Breast epithelium (tissue), 3 donors: ENCODE data around the gene HAND2.

Source experiments
- POLR2A ChIP-seq: fragments of 450-650 bp; IDR thresholded peaks from one replicate; pipeline ENCODE4 v1.6.1; 2016; ENCODE audit warnings: antibody characterized with exemption, mild to moderate bottlenecking, moderate library complexity
- TF ChIP-seq, protein P1 (sequence below), 3 donors: fragments of 450-650 bp; IDR thresholded peaks; one replicate each; pipeline ENCODE4 v1.5.1; 2016 to 2017; ENCODE audit warnings: antibody characterized with exemption in 3 of 3, mild to moderate bottlenecking in 3 of 3, moderate library complexity in 3 of 3

DNA sequence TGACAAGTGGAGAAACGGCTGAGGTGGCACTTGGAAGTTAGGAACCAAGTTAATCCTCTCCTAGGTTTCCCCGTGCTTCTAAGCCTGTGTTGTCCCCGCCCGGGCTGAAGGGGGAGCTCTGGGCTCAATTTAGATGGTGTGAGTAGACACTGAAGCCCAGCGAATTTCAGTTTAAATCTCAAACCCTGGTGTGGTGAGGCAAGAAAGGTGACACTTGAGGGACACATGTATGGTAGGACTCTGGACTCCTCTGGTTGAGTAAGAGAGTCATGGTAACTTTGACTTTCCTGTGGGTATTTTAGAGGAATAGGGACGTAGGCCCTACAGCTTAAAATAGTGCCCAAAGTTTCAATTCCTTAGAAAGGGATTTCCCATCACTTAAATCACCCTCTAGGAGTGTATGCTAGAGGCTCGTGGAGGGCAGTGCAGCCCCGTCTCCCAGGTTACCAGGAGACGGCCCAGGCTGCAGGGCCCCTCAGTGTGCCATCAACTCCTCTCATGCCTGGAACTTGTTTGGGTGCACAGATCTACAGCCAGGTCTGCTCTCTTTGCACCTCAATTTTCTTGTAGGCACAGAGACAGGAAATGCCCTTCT, 24.0 kb downstream of the HAND2 start:
- TF ChIP-seq, protein P1, sequence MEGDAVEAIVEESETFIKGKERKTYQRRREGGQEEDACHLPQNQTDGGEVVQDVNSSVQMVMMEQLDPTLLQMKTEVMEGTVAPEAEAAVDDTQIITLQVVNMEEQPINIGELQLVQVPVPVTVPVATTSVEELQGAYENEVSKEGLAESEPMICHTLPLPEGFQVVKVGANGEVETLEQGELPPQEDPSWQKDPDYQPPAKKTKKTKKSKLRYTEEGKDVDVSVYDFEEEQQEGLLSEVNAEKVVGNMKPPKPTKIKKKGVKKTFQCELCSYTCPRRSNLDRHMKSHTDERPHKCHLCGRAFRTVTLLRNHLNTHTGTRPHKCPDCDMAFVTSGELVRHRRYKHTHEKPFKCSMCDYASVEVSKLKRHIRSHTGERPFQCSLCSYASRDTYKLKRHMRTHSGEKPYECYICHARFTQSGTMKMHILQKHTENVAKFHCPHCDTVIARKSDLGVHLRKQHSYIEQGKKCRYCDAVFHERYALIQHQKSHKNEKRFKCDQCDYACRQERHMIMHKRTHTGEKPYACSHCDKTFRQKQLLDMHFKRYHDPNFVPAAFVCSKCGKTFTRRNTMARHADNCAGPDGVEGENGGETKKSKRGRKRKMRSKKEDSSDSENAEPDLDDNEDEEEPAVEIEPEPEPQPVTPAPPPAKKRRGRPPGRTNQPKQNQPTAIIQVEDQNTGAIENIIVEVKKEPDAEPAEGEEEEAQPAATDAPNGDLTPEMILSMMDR (IDR thresholded peaks at IDR 0.05) = peak in 1 of 3 donors; percentile 43
- TF ChIP-seq POLR2A = no peak
